HCT116 (cell line): Measurements from ENCODE around the gene TMEM179.

Experiments
- EZH2 ChIP-seq: fragments of 200-600 bp; sonication (generic); IDR thresholded peaks from 2 replicates; pipeline ENCODE4 v1.6.1; 2017; ENCODE audit warnings: antibody characterized with exemption, mixed run types
- FOSL1 ChIP-seq: IDR thresholded peaks from 2 replicates; pipeline ENCODE4 v1.6.1; 2012; ENCODE audit warnings: low read depth
- ZFX ChIP-seq: fragments of 450-650 bp; IDR thresholded peaks from 2 replicates; pipeline ENCODE4 v1.6.1; 2017
- TF ChIP-seq, protein P1 (sequence below), 3 experiments: fragments of 200-600 bp in 1 of 3; sonication (generic) in 1 of 3; IDR thresholded peaks in 2 of 3; conservative IDR thresholded peaks in 1 of 3; 2 replicates each; pipeline ENCODE4 v1.5.1; 2012 to 2017; ENCODE audit warnings: low read depth in 2 of 3, low read length in 2 of 3, antibody characterized with exemption in 1 of 3, borderline replicate concordance in 1 of 3, control low read depth in 1 of 3, mild to moderate bottlenecking in 1 of 3, mixed read lengths in 1 of 3, mixed run types in 1 of 3, moderate library complexity in 1 of 3; ENCODE audit not compliant: insufficient read depth in 1 of 3

DNA sequence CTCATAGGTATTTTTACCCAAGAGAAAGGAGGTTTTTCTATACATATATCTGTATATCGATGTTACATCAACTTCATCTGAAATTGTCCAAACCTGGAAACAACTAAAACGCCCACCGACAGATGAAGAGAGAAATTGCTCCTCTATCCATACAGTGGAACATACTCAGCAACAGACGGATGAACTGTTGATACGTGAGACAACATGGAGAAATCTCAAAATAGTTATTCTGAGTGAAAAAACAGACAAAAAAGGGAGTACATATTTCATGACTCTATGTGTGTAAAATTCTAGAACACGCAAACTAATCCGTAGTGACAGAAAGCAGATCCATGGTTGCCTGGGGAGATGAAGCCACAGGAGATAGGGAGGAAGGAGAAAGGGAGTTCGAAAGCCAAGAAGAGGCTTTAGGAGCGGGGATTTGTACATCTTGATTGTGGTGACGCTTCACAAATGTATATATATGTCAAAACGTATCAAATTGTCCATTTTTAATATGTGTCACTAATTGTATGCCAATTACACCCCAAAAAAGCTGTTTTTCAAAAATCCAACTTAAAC is 62.6 kb downstream of the TMEM179 start:
- TF ChIP-seq ZFX (no peak), FOSL1 (no peak), EZH2 (no peak)
- TF ChIP-seq, protein P1, sequence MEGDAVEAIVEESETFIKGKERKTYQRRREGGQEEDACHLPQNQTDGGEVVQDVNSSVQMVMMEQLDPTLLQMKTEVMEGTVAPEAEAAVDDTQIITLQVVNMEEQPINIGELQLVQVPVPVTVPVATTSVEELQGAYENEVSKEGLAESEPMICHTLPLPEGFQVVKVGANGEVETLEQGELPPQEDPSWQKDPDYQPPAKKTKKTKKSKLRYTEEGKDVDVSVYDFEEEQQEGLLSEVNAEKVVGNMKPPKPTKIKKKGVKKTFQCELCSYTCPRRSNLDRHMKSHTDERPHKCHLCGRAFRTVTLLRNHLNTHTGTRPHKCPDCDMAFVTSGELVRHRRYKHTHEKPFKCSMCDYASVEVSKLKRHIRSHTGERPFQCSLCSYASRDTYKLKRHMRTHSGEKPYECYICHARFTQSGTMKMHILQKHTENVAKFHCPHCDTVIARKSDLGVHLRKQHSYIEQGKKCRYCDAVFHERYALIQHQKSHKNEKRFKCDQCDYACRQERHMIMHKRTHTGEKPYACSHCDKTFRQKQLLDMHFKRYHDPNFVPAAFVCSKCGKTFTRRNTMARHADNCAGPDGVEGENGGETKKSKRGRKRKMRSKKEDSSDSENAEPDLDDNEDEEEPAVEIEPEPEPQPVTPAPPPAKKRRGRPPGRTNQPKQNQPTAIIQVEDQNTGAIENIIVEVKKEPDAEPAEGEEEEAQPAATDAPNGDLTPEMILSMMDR (IDR thresholded peaks at IDR 0.05 in 2 of 3, conservative IDR thresholded peaks at IDR 0.05 in 1 of 3; ENCODE audit: borderline replicate concordance in 1 of 3, insufficient read depth in 1 of 3, low read depth in 2 of 3, low read length in 2 of 3) = no peak
